Brain pericyte (primary cell): ENCODE data around the gene IRF6.

ENCODE experiments used
- DNase-seq: peaks from one replicate; pipeline ENCODE4 v3.0.0-alpha.2; 2012; ENCODE audit warnings: low read depth, low spot score

IRF6 gene

DNA sequence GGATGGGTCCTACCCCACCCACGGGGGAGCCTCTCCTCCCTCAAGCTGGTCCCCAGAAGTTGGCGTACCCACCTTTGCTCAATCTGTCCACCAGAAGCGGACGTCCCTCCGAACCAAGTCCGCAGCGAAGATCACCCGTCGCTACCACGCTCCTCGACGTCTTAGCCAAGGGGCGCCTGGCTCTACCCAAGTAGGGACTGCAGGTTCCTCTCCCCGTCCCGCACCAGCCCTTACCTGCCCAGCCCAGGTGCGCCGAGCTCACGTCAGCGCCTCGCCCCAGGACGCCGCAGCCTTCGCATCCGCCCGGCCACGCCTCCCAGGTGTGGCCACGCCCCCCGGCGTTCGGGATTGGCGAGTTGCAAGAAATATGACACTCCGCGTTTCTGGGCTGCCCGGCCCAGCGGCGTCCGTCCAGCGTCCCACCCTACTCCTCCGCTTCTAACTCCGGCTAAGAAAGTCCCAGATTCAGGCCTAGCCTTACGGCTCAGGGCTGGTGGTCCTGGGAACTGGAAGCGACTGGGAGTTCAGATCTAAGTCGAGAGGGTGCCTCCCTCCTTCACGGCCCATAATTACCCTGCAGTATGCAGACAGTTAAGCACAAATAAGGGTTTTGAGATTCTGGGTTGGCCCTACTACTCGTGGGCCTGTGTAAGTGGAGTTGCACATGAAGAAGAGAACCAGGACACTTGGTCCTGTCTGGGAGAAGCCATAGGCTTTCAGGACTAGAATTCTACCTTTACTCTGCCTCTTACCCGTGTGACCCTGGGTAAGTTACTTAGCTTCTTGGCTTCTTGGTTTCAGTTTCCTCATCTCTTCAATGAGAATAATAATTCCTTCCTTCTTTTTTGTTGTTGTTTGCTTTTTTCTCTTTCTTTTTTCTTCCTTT lies at the start of gene IRF6:
TSS of gene IRF6 (minus strand) at position 268 of the 886 bp plus-strand sequence. CDS start 4,729 bp downstream, outside the sequence.
- DNase-seq: no peak

DNA sequence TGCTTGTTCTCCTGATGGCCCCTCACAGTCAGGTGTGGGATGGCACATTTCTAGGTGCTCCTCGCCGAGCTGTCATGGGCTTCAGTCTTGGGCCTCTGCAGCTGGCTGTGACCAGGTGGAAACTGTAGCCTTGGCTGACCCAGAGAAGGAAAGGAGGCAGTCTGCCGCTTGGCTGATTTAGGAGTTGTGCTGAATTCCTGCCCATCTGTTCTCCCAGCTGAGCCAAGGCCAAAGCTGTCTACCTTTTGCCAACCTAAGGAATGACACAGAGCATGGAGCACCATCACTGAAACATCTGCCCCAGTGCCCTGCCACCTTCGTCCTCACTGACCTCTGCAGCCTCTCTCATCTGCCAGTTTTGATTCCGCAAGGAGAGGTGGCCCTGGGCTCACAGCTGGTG lies 49.7 kb upstream of the IRF6 start:
- no peak for DNase-seq

DNA sequence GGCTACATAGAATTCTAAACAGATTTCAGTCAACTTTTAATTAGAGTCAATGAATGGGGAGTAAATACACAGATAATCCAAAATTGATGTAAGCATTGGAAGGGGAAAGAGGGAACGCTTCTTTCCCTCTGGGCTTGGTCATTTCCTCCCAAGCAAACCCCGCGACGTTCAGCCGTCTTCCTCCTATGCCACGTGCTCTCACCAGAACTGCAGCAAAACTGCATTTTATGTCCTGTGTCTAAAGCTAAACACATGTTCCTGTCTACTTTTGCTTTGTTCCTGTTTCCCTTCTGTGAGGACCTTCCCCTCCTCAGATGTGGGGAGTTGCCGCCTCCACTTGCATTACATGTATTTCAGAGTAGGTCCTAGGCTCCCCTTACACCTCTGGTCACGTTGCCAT lies 49.1 kb upstream of the IRF6 start:
- DNase-seq: no peak

DNA sequence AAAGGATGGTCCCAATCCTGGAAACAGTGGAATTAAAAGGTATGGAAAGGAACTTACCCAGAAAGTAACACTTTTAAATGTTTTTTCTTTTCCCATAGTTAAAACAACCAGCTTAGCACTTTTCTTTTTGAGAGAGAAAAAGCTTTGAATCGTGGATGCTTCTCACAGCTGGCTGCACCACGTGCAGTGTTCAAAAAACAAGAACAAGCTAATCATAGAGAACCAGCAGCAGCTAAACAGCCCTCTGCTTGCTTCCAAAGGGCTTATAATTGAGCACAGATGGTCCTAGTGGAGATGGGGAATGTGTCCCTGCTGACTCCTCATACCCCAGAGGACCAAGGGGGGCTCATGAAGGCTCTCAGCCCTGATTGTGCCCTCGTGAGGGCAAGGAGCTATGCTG lies 48.3 kb upstream of the IRF6 start:
- peak; percentile 45 for DNase-seq

DNA sequence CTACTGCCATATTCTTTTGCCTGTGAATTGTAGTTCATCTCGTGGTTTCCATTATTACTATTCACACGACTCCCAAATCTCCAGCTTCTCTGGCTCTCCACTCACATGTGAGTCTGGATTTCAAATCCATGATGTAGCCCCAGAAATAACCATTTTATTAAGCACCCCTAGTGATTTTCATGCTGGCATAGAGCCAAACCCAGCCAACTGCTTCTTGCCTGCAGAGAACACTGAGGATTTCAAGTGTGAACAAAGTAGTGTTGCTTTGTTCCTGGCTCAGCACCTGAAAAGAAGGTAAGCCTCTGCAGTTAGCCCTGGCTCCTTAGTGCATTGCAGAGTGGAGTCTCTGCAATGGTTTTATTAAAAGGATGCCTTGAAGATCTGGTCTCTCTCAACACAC lies 47.7 kb upstream of the IRF6 start:
- no peak for DNase-seq

DNA sequence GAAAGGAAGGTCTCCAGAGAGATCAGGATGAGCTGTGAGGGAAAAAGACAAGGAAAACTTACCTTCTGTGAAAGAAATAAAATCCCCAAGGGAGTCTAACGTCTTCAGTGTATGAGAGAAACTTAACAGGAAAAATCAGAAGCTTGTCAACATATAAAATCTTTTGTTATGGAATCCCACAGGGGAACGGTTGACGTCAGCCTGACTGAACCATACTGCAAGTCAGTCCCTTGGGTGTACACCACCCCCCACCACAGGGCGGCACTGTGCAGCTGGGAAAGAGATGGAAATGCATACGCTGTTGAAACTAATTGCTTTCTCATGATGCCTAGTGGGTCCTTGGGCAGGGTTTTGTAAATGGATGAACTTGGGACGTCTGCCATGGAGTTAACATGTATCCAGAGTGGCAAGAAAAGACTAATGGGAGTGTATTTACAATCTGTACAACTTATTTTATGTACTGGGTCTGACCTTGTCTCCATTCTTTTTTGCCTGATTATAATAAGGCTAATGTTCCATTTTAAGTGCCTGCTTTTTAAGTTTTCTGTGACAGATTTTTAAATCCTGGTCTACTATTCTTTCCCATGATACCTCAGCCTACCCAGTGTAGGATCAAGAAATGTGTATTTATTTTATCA lies 44.5 kb upstream of the IRF6 start:
- DNase-seq: peak; percentile 92

DNA sequence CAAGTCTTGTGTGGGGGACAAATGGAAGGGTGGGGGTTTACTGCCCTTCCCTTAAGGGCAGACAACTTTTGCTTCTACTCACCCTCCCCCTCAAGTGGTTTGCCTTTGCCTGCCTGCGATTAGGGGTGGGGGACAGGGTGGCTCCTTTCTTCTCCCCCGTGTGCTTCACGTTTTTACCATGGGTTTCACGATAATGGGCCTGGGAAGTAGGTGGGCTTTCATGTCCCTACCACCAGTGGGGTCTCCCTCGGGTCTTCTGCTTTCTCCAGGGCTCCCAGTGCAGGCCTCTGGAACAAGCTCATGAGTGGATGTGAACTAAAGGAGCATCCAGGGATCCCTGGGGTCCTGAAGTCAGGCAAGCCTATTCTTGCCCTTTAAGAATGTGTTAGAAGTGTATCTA lies 43.4 kb upstream of the IRF6 start:
- DNase-seq: no peak

DNA sequence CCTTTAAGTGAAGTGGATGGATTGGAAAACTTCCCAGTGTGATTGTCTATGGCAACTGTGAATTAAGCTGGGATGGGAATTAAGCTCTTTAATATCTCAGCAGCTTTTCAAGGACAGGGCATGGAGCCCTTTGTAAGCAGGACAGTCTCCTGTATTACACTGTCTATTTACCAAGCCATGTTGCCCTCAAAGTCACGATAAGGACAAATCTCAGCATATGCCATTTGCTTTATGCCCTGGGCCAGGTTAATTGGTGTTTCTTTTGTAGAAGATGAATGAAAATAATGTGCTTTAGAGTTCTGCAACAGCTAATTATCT lies 39.4 kb upstream of the IRF6 start:
- no peak for DNase-seq

DNA sequence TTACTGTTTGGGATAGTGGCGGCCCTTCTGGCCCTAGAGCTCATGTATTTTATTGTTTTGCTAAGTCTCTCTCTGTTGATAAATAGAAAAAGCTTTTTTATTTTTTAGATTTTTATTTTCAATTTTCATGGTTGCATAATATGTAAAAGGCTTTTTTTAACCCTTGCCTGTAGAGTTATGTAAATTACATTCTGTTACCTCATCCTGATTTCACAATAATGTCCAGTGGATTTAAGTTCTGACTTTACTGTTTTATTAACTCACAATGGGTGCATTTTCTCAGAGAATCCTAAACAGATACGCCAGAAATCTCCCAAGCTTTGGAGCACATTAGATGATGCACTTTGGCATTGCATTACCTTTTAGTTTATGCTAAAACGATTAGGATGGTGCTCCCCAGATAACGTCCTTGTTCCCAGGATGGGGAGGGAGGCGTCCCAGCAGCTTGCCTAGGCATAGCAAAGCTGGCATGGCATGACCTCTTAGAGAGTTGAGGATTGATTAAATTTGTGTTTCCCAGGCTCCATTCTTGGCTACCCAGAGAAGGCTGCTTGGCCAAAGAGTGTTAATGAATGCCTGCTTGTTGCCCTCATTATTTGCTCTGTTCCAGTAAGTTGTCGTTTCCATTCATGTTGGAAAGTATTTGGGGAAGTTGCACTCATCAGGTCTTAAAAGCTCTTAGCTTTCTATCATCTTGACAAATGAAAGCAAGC lies 38.9 kb upstream of the IRF6 start:
- DNase-seq: no peak

GRCh38 chr1:209840611-209841010 lies 34.7 kb upstream of the IRF6 start:
- DNase-seq: no peak

GRCh38 chr1:209839875-209840546 lies 34.1 kb upstream of the IRF6 start:
- DNase-seq: peak; percentile 53

- no peak for DNase-seq
Measured at GRCh38 chr1:209838537-209838936, 32.6 kb upstream of the IRF6 start.

DNA sequence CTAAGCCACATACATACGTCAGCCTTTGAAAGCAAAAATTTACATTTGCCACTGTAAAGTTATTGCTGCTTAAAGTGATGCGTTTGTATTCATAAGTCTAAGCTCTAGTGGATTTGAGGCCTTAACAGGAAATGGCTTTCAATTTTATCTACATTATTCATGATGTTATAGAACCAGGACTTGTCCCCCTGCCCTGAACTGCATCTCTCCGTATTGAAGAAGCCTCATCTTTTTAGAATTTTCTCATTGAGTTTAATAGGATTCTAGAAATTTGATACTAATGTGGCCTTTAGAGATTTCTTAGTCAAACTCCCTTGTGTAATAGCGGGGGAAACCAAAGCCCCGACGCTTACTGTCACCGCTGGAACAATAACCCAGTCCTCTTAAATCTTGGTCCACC lies 31.7 kb upstream of the IRF6 start:
- DNase-seq: no peak

- DNase-seq: peak; percentile 25
Measured at GRCh38 chr1:209835782-209836298, 29.9 kb upstream of the IRF6 start.

- DNase-seq: no peak
Measured at GRCh38 chr1:209831615-209832014, 25.7 kb upstream of the IRF6 start.

DNA sequence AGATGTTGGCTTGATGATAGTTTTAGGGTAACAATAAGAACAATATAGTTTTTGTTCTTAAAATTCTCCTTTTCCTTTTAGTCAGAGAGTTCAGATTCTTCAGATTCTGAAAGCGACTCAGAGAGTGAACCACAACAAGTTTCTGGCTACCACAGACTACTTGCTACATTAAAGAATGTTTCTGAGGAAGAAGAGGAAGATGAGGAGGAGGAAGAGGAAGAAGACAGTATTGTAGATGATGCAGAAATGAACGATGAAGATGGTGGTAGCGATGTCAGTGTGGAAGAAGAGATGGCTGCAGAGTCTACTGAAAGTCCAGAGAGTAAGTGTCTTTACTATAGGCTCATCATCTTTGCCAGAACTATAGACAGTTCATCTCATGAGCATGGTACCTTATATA lies 24.8 kb upstream of the IRF6 start:
- no peak for DNase-seq

DNA sequence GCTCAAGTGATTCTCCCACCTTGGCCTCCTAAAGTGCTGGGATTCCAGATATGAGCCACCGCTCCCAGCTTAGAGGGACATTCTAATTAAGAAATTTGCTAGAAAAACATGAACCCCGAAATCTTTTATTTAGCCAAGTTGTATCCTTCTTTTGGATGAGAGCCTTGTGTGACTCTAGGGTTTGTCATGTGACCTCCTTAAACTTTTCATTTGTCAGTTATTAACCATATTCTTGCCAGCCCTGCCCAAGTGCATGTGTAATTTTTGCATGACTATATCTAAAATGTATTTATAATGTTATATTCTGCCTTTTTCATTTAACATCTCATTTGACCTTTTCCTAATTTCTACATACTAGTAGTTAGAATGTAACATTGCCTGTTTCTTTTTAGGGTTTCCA lies 23.8 kb upstream of the IRF6 start:
- no peak for DNase-seq

DNA sequence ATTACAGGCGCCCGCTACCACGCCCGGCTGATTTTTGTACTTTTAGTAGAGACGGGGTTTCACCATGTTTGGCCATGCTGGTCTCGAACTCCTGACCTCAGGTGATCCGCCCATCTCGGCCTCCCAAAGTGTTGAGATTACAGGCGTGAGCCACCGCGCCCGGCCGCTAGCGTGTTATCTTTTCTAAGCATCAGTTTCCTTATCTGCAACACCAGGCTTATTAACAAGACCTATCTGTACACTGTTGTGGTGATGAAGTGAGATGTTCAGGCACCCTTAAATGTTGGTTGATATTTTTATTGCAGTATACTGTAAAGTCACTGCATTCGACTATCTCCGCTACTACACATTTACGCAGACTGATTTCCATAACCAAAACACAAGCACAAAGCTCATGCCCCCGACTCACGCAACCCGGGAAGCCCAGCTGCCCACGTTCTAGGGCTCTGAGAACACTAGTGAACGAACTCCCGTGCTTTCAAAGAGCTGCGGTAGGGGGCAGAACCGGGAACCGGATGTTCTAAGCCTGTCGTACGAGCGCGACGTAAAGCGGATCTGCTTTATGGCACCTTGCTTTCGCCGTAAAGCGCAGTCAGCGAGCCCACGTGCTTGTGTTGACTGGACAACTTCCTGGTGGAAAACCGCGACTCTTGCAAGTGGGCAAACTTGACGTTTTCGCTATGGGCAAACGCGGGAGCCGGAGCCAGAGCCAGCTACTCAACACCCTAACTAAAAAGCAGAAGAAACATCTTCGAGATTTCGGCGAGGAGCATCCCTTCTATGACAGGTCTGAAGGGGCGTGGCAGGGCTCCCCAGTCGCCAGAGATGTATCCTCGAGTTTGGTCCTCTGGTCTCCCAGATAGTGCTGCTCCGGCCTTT lies 21.7 kb upstream of the IRF6 start, which contains the start of gene UTP25:
TSS of gene UTP25 (plus strand) at position 589 of the 879 bp plus-strand sequence. CDS start at position 681, 92 bp downstream.
- peak; percentile 92 for DNase-seq

DNA sequence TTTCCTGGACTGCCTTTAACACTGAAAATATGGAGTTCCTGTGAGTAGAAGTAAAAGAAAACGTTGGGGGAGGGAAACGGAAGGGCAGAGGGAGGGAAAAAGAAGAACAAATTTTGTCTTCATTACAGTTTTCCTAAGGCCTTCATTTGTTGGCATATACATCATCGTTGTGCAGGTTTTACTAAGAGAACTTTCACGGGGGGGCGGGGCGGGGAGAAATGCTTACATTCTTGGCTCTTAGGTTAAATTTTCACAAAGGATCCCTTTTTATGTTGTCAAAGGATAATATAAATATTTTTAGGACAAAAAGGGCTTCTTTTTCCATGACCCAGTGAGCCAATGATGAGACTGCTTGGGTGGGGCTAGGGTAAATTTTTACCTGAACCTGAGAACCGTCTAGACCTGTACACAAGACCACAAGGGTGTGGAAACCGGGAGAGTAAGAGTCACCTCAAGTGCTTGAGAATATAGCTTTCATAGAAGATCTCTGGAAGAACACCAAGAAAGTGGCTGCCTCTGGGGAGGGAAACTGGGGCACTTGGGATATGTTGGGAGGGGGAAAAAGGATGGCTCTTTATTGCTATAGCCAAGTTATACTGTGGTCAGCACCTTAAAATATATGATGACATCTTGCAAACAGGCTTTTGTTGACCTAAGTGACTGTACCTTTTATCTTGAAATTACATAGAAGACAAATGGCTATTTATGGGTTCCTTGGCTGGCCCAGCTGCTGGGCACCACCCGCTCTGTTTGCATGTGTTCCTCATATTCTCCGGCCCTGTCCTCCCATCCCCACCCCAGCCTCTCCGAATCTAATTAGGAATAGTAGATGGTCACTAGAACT lies 19.9 kb upstream of the IRF6 start:
- no peak for DNase-seq
